NCI-H82 (cell line): ENCODE data around the gene WDR93.
"Not testable (repeated sequence)": the region's sequence is repeated elsewhere in the genome, so short reads cannot be mapped to it uniquely, and the experiment has no call there.

Experiments used
- DNase-seq: peaks from one replicate; lab custom pipeline; 2025; lab: John Stamatoyannopoulos, UW

Gene WDR93

GRCh38 chr15:89770041-89770440 is 79.4 kb downstream of the WDR93 start:
- DNase-seq: no peak

GRCh38 chr15:89772932-89773583 is 82.4 kb downstream of the WDR93 start:
- DNase-seq: peak; percentile 48

GRCh38 chr15:89774492-89774891 is 83.9 kb downstream of the WDR93 start:
- peak; percentile 24 for DNase-seq

GRCh38 chr15:89775815-89776214 is 85.2 kb downstream of the WDR93 start:
- no peak for DNase-seq

- DNase-seq: peak; percentile 56
Observed at GRCh38 chr15:89776274-89777072, 85.9 kb downstream of the WDR93 start, which contains the start of gene MESP2. TSS of gene MESP2 (plus strand) at chr15:89776332. CDS start at chr15:89776358, 26 bp downstream.

GRCh38 chr15:89777073-89777751 is 86.6 kb downstream of the WDR93 start:
- no peak for DNase-seq

- no peak for DNase-seq
Observed at GRCh38 chr15:89777782-89778380, 87.3 kb downstream of the WDR93 start.

GRCh38 chr15:89778861-89779260 is 88.2 kb downstream of the WDR93 start:
- DNase-seq: no peak

- DNase-seq: no peak
Observed at GRCh38 chr15:89780601-89781000, 90.0 kb downstream of the WDR93 start.

GRCh38 chr15:89781055-89781454 is 90.4 kb downstream of the WDR93 start:
- no peak for DNase-seq

GRCh38 chr15:89781891-89782618 is 91.4 kb downstream of the WDR93 start:
- no peak for DNase-seq

- DNase-seq: not testable (repeated sequence)
Observed at GRCh38 chr15:89782619-89782950, 92.0 kb downstream of the WDR93 start.

GRCh38 chr15:89783111-89783860 is 92.7 kb downstream of the WDR93 start:
- peak; percentile 87 for DNase-seq

- DNase-seq: no peak
Observed at GRCh38 chr15:89783861-89784685, 93.5 kb downstream of the WDR93 start.

GRCh38 chr15:89784686-89784960 is 94.0 kb downstream of the WDR93 start:
- no peak for DNase-seq

- no peak for DNase-seq
Observed at GRCh38 chr15:89785064-89785773, 94.6 kb downstream of the WDR93 start.

GRCh38 chr15:89785774-89786140 is 95.1 kb downstream of the WDR93 start:
- no peak for DNase-seq

- DNase-seq: no peak
Observed at GRCh38 chr15:89787944-89788343, 97.3 kb downstream of the WDR93 start.

- DNase-seq: not testable (repeated sequence)
Observed at GRCh38 chr15:89788585-89788984, 98.0 kb downstream of the WDR93 start.

- DNase-seq: no peak
Observed at GRCh38 chr15:89790206-89790605, 99.6 kb downstream of the WDR93 start.
